ENCODE measurements around the gene ZWILCH.
"Not testable (repeated sequence)": the region's sequence is repeated elsewhere in the genome, so short reads cannot be mapped to it uniquely, and the experiment has no call there.

Gene ZWILCH

GRCh38 chr15:66504563-66505429 is at the start of gene ZWILCH, which contains the start of gene RPL4:
Gene ZWILCH, plus strand, starts transcription at chr15:66505326. Its CDS starts 13 bp downstream, at chr15:66505339.
Gene RPL4, minus strand, starts transcription at chr15:66504855. Its CDS starts 65 bp downstream, at chr15:66504790.
- peak; percentile 86 to 88 for DNase-seq

- no peak for DNase-seq
Observed at GRCh38 chr15:66456211-66456610, 48.9 kb upstream of the ZWILCH start.

GRCh38 chr15:66459818-66460615 is 45.1 kb upstream of the ZWILCH start:
- no peak for DNase-seq

- DNase-seq, result not testable (repeated sequence)
Observed at GRCh38 chr15:66461294-66461693, 43.8 kb upstream of the ZWILCH start.

GRCh38 chr15:66461917-66462316 is 43.2 kb upstream of the ZWILCH start:
- no peak for DNase-seq

- DNase-seq, result no peak
Observed at GRCh38 chr15:66462627-66463026, 42.5 kb upstream of the ZWILCH start.

- DNase-seq, result not testable (repeated sequence)
Observed at GRCh38 chr15:66465294-66465693, 39.8 kb upstream of the ZWILCH start.

GRCh38 chr15:66467162-66468040 is 37.7 kb upstream of the ZWILCH start:
- not testable (repeated sequence) for DNase-seq

GRCh38 chr15:66470825-66471224 is 34.3 kb upstream of the ZWILCH start:
- DNase-seq, result not testable (repeated sequence)

- DNase-seq, result peak; percentile 50 to 71
Observed at GRCh38 chr15:66472176-66472999, 32.7 kb upstream of the ZWILCH start.

GRCh38 chr15:66474135-66474534 is 31.0 kb upstream of the ZWILCH start:
- DNase-seq, result no peak

GRCh38 chr15:66474963-66475362 is 30.2 kb upstream of the ZWILCH start:
- DNase-seq, result no peak

- DNase-seq, result no peak
Observed at GRCh38 chr15:66476535-66476934, 28.6 kb upstream of the ZWILCH start.

- DNase-seq, result no peak
Observed at GRCh38 chr15:66477011-66477410, 28.1 kb upstream of the ZWILCH start.

GRCh38 chr15:66480267-66480666 is 24.9 kb upstream of the ZWILCH start:
- DNase-seq, result no peak

- DNase-seq, result no peak
Observed at GRCh38 chr15:66481107-66481856, 23.8 kb upstream of the ZWILCH start.

GRCh38 chr15:66482539-66482938 is 22.6 kb upstream of the ZWILCH start:
- no peak for DNase-seq

- DNase-seq, result no peak
Observed at GRCh38 chr15:66483131-66483566, 22.0 kb upstream of the ZWILCH start.

- DNase-seq, result no peak
Observed at GRCh38 chr15:66484539-66485112, 20.5 kb upstream of the ZWILCH start.

- no peak for DNase-seq
Observed at GRCh38 chr15:66486887-66487286, 18.2 kb upstream of the ZWILCH start.

- no peak for DNase-seq
Observed at GRCh38 chr15:66488525-66488924, 16.6 kb upstream of the ZWILCH start.
